HG03108 (cell line): ENCODE data around the gene TSPAN4.
A peak's percentile ranks its signal among the peaks of the same experiment; 100 is the strongest.

Source experiments
- ATAC-seq: cut with Tn5 transposase; IDR thresholded peaks from one replicate; pipeline ENCODE4 v1.9.1; 2021; ENCODE audit warnings: moderate library complexity; ENCODE audit not compliant: unreplicated experiment

TSPAN4 gene

DNA sequence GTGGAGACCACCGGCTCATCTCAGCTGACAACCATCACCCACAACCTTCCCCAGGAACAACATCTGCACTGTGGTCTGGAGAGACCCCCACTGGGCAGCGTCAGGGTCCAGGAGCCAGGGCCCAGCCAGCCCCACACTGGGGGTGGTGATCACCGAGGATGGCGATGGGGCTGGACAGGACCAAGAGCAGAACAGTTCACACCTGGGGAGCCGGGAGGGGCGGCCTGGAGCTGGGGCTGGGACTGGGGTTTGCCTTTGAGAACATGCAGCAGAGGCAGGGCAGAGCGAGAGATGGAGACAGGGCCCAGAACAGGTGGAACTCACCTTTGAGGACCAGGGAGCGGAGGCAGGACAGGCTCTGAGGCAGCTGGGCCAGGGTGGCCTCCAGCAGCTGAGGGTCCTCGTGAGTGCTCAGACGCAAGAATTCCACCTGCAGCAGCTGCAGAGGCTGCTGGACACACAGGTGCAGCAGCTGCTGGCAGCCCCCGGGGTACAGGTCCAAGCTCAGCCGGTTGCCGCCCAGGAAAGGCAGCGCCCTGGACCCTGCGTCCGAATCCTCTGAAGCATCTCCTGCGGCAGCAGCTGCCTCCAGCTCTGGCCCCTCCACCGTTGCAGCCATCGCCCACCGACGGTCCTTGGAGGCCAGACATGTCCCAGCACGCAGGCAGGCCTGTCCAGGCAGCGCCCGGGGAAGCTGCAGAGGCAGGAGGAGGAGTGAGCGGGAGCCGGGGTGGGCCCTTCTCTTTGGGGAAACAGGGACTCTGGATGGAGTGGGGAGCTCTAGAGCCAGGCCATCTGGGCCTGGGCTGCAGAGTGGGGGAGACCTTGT is 38.7 kb upstream of the TSPAN4 start:
- no peak for ATAC-seq

DNA sequence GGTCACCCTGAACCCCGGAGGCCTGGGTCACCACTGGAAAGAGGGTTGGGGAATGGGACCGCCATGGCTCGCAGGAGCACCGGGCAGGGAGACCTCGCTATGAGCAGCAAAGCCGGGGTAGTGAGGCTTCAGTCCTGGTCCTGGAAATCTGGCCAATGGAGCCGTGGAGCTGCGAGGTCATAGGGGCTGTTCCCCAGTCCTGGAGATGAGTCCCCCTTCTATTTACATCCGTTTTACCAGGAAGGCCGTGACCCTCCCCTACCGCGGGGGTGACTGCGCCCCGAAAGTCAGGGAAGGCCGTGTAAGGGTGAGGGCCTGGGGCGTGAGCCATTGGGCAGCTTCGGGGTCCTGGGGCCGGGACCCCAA is 38.1 kb upstream of the TSPAN4 start:
- no peak for ATAC-seq

DNA sequence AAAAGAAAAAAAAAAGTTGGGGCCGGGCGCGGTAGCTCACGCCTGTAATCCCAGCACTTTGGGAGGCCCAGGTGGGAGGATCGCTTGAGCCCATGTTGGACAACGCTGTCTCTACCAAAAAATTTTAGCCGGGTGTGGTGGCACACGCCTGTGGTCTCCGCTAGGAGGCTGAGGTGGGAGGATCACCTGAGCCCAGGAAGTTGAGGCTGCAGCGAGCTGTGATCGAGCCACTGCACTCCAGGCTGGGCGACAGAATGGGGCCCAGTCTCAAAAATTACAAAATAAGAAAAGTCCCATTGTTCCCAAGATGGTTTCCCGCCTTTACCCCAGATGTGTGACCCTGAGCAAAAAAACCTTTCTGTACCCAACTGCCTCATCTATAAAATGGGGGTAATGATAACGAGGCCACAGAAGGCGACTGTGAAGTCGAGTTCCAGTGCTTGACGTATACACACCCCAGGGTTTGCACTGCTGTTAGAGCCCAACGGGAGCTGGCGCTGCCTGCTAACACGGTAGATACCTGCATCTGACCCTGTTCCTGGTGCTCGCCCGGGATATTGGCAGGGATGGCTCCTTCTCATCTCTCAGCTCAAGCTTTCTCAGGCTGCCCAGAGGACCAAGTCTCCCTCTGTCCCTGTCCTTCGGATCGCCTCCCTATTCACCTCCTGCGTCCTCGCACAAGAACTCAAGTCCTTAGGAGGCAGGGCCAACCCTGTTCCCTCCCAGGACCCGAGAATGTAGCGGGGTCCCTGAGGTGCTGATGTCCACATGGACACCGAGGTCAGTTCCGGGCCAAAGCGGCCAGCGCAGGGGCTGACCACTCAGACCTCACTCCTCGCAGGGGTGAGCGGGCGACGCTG is 34.0 kb upstream of the TSPAN4 start:
- ATAC-seq = no peak

DNA sequence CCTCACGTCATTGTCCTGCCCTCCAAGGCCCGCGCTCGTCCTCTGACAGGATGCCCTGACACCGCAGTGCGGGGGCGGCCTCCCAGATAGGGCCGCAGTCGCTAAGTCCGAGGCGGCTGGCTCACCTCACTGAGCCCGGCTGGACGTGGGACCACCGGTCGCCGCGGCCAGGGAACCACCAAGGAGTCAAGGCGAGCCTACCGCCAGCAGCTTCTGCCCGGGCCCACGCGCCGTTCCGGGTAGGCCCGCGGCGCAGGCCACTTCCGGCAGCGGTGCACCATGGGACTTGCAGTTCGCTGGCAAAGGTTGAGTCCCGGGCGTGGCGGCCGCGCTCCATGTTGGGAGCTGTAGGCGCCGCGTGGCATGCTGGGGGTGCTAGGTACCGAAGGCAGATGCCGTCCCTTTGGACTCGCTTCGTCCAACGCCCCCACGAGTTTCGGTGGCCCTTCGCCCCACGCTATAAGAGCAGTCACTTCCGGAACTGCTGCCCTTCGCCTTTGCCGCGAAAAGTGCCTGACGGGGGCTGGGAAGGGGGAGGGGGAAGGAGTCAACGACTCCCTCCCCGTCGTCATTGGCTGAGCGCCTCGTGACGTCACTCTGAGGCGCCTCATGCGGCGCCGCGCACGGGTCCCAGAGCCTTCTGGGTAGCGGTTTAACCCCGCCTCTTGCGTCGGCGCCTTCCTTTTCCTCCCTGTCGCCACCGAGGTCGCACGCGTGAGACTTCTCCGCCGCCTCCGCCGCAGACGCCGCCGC is 33.2 kb upstream of the TSPAN4 start, which contains the start of gene RPLP2:
Gene RPLP2 (plus strand): TSS at position 681 of the 753 bp plus-strand sequence. CDS start 268 bp downstream, outside the sequence.
- ATAC-seq = peak; percentile 75

DNA sequence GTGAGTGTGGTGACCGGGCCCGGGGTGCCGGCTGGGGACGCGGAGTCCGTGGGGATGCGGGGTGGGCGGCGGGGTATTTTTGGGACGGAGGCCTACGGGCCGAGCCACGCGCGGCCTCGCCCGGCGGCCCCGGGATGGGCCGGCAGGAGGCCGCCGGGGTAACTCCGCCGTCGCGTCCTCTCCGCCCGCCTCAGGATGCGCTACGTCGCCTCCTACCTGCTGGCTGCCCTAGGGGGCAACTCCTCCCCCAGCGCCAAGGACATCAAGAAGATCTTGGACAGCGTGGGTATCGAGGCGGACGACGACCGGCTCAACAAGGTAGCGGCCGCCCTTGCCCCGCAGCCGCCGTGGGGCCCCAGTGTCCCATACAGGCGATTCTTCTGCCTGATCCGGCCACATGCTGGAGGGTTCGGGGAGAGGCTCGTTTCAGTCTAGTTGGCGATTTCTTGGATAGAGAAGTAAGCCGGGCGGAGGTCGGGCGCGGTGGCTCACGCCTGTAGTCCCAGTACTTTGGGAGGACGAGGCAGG is 32.5 kb upstream of the TSPAN4 start:
- ATAC-seq = no peak

DNA sequence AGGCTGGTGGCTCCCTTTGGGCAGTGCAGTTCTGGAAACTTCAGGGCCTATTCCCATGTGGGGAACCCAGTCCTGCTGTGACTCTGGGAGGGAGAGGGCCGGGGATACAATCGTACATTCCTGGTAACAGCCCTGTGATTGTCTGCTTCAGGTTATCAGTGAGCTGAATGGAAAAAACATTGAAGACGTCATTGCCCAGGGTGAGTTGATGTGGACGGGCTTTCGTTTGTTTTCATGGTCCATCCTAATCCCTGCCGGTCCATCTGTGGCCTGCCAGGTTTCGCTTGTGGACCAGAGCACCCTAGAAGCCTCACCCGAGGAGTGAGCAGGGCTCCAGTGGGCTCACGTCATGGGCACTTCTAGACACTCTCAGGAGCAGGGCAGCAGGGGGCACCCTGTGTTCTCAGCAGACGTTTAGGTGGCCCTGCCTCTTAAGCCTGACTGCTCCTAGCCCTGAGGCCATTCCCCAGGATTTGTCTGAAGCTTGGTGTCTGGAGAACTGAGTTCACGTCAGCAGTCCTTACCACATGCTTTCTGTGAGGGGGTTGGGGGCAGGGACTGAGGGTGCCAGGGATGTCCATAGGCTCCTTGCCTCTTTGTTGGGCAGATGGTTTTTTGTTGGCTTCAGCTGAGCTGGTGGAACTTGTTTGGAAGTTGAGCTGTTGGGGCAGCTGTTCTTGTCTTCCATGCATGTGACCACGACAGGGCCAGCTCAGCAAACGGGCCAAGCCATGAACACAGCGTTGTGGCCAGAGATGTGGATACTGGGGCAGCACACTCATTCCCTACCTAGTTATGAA is 31.0 kb upstream of the TSPAN4 start:
- ATAC-seq = no peak

DNA sequence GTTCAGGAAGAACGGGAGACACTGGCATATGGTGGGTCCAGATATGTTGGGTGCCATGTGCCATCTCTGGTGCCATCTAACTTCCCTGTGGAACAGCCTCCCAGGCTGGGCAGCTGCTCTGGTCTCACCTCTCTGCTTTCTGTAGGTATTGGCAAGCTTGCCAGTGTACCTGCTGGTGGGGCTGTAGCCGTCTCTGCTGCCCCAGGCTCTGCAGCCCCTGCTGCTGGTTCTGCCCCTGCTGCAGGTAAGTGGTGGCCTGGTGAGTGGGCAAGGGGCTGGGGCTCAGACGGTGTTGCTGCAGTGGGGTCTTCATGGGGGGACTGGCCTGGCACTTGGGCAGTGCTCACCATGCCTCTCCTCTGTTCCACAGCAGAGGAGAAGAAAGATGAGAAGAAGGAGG is 30.3 kb upstream of the TSPAN4 start:
- no peak for ATAC-seq

DNA sequence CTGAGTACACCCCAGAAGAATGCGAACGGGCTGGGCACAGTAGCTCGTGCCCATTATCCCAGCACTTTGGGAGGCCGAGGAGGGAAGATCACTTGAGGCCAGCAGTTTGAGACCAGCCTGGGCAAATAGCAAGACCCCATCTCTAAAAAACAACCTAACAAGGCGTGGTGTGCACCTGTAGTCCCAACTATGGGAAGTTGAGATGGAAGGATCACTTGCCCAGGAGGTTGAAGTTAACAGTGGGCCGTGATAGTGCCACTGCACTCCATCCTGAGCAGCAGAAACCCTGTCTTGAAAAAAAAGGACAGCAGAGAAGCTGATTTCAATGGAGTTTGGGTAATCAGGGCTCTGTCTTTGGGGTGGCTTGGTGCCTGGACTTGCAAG is 29.6 kb upstream of the TSPAN4 start:
- no peak for ATAC-seq

DNA sequence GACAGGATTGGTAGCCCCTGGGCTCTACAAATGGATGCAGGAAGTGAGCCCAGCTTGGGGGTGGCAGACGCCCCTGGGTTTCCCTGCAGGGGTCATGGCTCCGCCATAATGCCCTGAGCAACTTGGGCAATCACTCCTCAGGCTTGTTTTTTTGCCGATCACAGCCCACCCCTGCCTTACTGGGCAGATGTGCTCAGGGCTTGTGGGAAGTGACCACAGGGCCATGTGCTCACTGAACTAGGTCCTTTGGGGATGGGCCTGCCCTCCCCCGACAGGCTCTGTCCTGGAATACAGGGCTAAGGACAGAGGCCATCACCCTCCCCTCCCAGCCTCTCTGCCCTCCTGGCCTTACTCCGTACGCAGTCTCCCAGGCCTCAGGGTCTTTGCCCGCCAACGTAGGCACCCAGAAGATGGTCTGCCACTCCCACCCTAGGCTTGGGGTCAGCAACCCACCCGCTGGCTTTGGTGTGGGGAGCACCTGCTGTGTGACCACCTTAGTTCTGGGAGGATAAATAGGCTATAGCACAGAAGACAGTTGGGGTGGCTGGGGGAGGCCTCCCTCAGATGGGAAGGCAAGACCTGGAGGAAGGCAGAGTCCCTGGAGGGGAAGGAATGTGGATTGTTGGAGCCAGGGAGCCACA is 29.1 kb upstream of the TSPAN4 start:
- no peak for ATAC-seq

DNA sequence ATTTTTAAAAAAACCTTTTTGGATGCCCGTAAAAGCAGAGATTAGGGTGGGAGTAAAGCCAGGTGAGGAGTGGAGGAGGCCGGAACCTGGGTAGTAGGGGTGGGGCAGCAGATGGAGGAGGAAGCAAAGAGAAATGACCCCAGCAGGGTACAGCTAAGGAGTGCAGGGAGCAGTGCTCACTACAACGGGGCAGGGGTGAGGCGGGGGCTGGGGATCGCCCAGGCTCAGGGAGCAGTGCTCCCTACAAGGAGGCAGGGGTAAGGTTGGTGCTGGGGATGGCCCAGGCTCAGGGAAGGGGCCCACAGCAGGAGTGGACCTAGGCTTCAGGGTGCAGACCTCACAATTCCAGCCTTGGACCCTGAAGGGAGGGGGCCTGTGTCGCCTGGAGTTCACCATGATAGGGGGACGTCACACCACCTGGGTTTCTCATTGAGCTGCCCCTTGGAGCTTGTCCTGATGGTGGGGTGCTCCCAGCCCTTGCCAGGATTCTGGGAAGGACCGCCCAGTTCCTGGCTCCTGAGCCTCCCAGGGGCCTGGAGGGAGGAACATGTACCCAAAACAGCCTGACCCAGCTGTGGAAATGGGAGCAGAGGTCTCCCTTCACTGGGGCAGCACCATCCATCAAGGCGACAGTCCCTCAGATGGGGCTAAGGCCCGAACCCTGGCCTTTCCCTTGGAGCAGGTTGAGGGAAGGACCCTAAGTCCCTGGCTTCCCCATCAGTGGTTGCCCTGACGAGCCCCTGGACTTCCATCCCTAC is 26.8 kb upstream of the TSPAN4 start:
- no peak for ATAC-seq

DNA sequence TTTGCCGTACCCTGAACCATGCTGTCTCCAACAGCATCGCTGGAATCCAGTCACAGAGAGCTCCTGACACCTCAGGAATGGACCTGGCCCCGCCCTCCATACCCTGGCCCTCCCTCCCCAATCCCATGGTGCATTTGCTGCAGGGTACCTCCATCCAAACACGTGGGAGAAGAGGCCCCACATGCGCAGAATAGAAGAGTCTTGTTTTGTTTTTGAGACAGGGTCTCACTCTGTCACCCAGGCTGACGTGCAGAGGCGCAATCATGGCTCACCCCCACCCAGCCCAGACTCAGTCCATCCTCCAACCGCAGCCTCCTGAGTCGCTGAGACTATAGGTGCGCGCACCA is 26.2 kb upstream of the TSPAN4 start:
- ATAC-seq = no peak

DNA sequence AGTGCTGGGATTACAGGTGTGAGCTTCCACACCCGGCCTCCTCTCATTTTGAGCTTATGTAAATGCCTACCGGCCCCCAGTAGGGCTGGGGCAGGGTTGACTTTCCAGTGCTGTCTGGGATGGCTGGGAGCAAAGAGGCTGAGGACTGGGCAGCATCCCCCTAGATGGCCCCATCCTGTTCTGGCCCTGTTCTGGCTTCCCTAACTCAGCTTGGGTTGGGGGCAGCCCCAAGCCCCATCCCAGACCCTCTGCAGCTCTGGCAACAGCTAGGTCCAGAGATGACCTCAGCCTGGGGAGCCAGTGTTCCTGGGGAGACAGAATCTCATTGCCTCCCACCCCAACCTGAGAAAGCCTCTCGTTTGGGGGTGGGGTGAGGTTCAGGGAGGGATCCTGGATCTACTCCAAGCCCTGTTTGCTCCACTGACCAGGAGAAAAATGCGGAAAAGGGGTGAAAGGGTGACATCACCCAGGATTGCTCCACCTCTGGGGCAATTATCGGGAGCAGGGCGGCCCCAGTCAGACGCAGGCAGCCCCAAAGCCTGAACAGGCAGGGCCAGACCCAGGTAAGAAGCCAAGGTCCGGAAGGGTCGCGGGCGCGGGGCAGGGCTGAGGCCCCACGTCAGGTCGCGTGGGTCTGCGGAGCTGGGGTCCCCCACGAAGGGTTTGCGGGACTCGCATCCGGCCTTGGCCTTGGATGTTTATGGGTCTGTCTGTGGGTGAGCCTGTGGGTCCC is 24.1 kb upstream of the TSPAN4 start, which contains the start of gene PNPLA2:
Gene PNPLA2 (plus strand): TSS at position 519 of the 733 bp plus-strand sequence. CDS start 805 bp downstream, outside the sequence.
- ATAC-seq = no peak

DNA sequence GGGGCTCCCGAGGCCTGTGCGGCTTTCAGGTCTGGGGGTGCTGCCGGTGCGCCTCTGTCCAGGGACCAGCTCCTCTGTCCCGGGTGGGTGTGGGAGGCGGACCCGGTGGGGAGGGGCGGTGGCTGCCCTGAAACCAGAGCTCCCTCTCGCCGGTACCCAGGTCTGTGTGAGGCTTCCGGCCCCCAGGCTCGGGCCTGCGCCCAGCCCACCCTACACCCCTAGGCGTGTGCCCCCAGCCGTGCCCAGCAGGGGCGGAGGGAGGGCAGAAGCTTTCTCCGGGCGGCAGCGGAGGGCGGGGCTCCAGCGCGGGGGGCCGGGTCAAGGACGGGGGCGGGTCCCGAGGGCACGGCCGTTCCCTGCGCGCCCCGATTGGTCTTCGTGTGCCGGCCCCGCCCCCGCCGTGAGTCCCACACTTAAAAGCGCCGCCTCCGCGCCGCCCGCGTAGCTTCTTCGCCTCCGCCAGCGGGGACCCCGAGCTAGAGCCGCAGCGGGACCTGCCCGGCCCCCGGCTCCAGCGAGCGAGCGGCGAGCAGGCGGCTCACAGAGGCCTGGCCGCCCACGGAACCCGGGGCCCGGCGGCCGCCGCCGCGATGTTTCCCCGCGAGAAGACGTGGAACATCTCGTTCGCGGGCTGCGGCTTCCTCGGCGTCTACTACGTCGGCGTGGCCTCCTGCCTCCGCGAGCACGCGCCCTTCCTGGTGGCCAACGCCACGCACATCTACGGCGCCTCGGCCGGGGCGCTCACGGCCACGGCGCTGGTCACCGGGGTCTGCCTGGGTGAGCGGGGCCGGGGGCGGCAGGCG is 23.3 kb upstream of the TSPAN4 start:
- peak; percentile 52 for ATAC-seq

DNA sequence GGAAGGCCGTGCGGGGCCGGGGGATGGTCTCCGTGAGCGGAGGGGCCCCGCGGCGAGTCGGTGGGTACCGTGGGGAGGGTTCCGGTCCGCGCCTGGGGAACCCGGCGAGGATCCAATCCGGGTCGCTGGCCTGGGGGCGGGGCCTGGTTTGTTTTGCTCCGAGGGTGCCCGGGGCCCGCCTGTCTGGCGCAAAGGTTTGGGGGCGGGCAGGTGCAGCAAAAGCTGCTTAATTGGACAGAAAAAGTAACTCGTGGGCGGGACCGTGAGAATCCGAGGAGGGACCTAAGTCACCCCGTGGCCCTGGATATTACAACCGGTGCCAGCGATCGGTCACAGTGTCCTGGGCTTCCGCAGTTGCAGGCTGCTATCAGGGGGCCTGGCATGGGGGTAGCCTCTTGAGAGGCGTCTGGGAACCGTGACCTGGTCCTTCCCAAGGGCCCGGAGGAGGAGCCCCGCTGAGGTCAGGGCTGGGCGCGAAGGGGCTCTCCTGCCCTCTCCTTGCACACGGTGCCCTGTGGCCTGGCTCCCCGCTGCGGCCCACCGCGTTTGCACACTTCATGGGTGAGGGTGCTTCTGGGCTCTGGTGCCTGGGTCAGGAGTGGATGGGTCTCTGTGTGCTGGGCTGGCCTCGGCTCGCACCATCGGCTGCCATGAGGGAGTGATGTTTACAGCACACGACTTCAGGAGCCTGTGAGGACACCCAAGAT is 22.6 kb upstream of the TSPAN4 start:
- ATAC-seq = peak; percentile 59

DNA sequence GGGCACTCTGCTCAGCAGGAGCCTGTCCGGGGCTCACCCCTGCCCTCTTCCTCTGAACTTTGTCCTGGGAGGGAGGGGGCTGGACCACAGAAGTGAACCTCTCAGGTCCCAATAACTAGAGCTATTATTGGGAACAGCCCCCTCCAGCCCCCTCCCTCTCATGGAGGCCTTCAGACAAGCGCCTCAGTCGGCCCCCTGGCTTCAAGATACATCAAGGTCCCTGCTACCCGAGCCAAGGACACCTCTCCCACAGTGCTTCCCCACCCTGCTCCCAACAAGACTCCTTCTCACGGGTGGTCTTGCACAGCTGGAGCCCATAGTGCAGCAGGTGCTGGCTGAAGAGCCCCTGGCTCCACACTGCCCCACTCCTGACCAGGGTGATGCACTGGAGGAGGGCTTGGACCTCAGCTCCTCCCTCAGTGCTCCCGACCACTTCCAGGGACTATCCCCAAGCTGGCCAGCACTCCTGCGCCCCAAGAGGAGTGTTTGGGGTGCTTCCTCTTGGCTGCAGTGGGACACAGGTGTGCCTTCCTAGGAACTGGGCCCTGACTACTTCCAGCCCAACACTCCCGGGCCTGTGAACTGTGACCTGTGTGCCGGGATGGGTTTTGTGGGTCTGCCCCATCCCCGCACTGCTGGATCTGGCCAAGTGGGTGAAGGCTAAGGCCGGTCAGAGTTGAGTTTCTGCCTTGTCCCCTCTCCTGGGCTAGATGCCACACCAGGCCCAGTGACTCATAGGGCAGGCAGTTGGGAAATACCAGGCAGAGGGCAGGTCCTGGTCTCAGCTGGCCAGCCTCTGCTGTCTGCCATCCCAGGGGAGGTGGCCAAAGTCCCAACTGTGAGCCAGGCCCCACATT is 21.8 kb upstream of the TSPAN4 start:
- no peak for ATAC-seq
